ENCODE measurements around the gene HEATR5A.
"Not testable (repeated sequence)": the region's sequence is repeated elsewhere in the genome, so short reads cannot be mapped to it uniquely, and the experiment has no call there.

The HEATR5A gene

GRCh38 chr14:31320922-31321766 lies 99.2 kb downstream of the HEATR5A start:
- no peak for DNase-seq

- no peak for DNase-seq
These were observed 100.1 kb downstream of the HEATR5A start for GRCh38 chr14:31320216-31320615.

- DNase-seq, result no peak
These were observed 100.6 kb downstream of the HEATR5A start for GRCh38 chr14:31319701-31320100.

GRCh38 chr14:31312934-31313333 lies 107.4 kb downstream of the HEATR5A start:
- DNase-seq, result no peak

GRCh38 chr14:31312370-31312769 lies 108.0 kb downstream of the HEATR5A start:
- DNase-seq, result not testable (repeated sequence)

- DNase-seq, result no peak
These were observed 112.7 kb downstream of the HEATR5A start for GRCh38 chr14:31307618-31308017.

- DNase-seq, result no peak
These were observed 113.2 kb downstream of the HEATR5A start for GRCh38 chr14:31307198-31307597.

GRCh38 chr14:31303654-31304053 lies 116.7 kb downstream of the HEATR5A start:
- DNase-seq, result no peak

GRCh38 chr14:31300883-31301282 lies 119.5 kb downstream of the HEATR5A start:
- DNase-seq, result no peak

- no peak for DNase-seq
These were observed 120.1 kb downstream of the HEATR5A start for GRCh38 chr14:31300296-31300695.

GRCh38 chr14:31297701-31298344 lies 122.5 kb downstream of the HEATR5A start:
- DNase-seq, result no peak

- DNase-seq, result no peak
These were observed 123.2 kb downstream of the HEATR5A start for GRCh38 chr14:31297112-31297511.

- DNase-seq, result no peak
These were observed 125.5 kb downstream of the HEATR5A start for GRCh38 chr14:31294746-31295405.

GRCh38 chr14:31292937-31293616 lies 127.3 kb downstream of the HEATR5A start:
- no peak for DNase-seq

- no peak for DNase-seq
These were observed 129.1 kb downstream of the HEATR5A start for GRCh38 chr14:31291210-31291609.

GRCh38 chr14:31287294-31287972 lies 132.9 kb downstream of the HEATR5A start:
- DNase-seq, result peak in 1 of 2 experiments; percentile 17

- DNase-seq, result peak in 1 of 2 experiments; percentile 21
These were observed 133.7 kb downstream of the HEATR5A start for GRCh38 chr14:31286456-31287293.

- no peak for DNase-seq
These were observed 136.6 kb downstream of the HEATR5A start for GRCh38 chr14:31283578-31284252.

GRCh38 chr14:31283153-31283552 lies 137.2 kb downstream of the HEATR5A start:
- no peak for DNase-seq

GRCh38 chr14:31280871-31281220 lies 139.5 kb downstream of the HEATR5A start:
- no peak for DNase-seq

Measured in NCI-H524 (cell line).